Jurkat, Clone E6-1 (cell line): Measurements from ENCODE around the gene NR2F1-AS1.
"Not testable (repeated sequence)": the region's sequence is repeated elsewhere in the genome, so short reads cannot be mapped to it uniquely, and the experiment has no call there.

Source experiments
- DNase-seq: peaks from one replicate; pipeline ENCODE4 v3.0.0-alpha.2; 2011; ENCODE audit warnings: low read depth, low spot score
- H3K4me3 ChIP-seq: 2 replicates; pipeline ENCODE4 v1.5.1; 2011; ENCODE audit warnings: mild to moderate bottlenecking, low read length, control low read depth, moderate library complexity

Gene NR2F1-AS1

GRCh38 chr5:93462916-93463315 lies 118.1 kb downstream of the NR2F1-AS1 start:
- no peak overlapping the region for H3K4me3 ChIP-seq
- no peak for DNase-seq

GRCh38 chr5:93461756-93462155 lies 119.3 kb downstream of the NR2F1-AS1 start:
- no peak overlapping the region for H3K4me3 ChIP-seq
- no peak for DNase-seq

- no peak for DNase-seq
- no peak overlapping the region for H3K4me3 ChIP-seq
Measured at GRCh38 chr5:93460286-93460685, 120.7 kb downstream of the NR2F1-AS1 start.

GRCh38 chr5:93456796-93457195 lies 124.2 kb downstream of the NR2F1-AS1 start:
- not testable (repeated sequence) for DNase-seq, H3K4me3 ChIP-seq

GRCh38 chr5:93454896-93455295 lies 126.1 kb downstream of the NR2F1-AS1 start:
- DNase-seq = no peak

GRCh38 chr5:93452255-93452654 lies 128.8 kb downstream of the NR2F1-AS1 start:
- DNase-seq = no peak
- no peak overlapping the region for H3K4me3 ChIP-seq

More at GRCh38 chr5:93454896-93455295, 126.1 kb downstream of the NR2F1-AS1 start:
- no peak overlapping the region for H3K4me3 ChIP-seq

- H3K4me3 ChIP-seq = no peak overlapping the region
- DNase-seq = no peak
Measured at GRCh38 chr5:93438124-93438523, 142.9 kb downstream of the NR2F1-AS1 start.

GRCh38 chr5:93436083-93436482 lies 144.9 kb downstream of the NR2F1-AS1 start:
- no peak overlapping the region for H3K4me3 ChIP-seq
- DNase-seq = no peak

- no peak for DNase-seq
- H3K4me3 ChIP-seq = no peak overlapping the region
Measured at GRCh38 chr5:93433422-93433821, 147.6 kb downstream of the NR2F1-AS1 start.

GRCh38 chr5:93431250-93431649 lies 149.8 kb downstream of the NR2F1-AS1 start:
- H3K4me3 ChIP-seq = no peak overlapping the region
- DNase-seq = no peak

- H3K4me3 ChIP-seq = no peak overlapping the region
- DNase-seq = no peak
Measured at GRCh38 chr5:93430673-93431199, 150.3 kb downstream of the NR2F1-AS1 start.

- no peak overlapping the region for H3K4me3 ChIP-seq
- DNase-seq = no peak
Measured at GRCh38 chr5:93430118-93430517, 150.9 kb downstream of the NR2F1-AS1 start.

- H3K4me3 ChIP-seq = no peak overlapping the region
Measured at GRCh38 chr5:93428868-93429267, 152.2 kb downstream of the NR2F1-AS1 start.

GRCh38 chr5:93427316-93427715 lies 153.7 kb downstream of the NR2F1-AS1 start:
- no peak for DNase-seq
- no peak overlapping the region for H3K4me3 ChIP-seq

More at GRCh38 chr5:93428868-93429267, 152.2 kb downstream of the NR2F1-AS1 start:
- DNase-seq = no peak

GRCh38 chr5:93425096-93425495 lies 155.9 kb downstream of the NR2F1-AS1 start:
- DNase-seq = no peak
- H3K4me3 ChIP-seq = no peak overlapping the region

- DNase-seq = no peak
- H3K4me3 ChIP-seq = no peak overlapping the region
Measured at GRCh38 chr5:93423300-93423699, 157.7 kb downstream of the NR2F1-AS1 start.

GRCh38 chr5:93422652-93423280 lies 158.3 kb downstream of the NR2F1-AS1 start:
- DNase-seq = no peak

GRCh38 chr5:93421987-93422401 lies 159.0 kb downstream of the NR2F1-AS1 start:
- DNase-seq = no peak
- H3K4me3 ChIP-seq = no peak overlapping the region

More at GRCh38 chr5:93422652-93423280, 158.3 kb downstream of the NR2F1-AS1 start:
- no peak overlapping the region for H3K4me3 ChIP-seq

GRCh38 chr5:93421468-93421867 lies 159.6 kb downstream of the NR2F1-AS1 start:
- H3K4me3 ChIP-seq = no peak overlapping the region
- DNase-seq = no peak

- no peak for DNase-seq
- no peak overlapping the region for H3K4me3 ChIP-seq
Measured at GRCh38 chr5:93417490-93417889, 163.5 kb downstream of the NR2F1-AS1 start.

GRCh38 chr5:93415819-93416218 lies 165.2 kb downstream of the NR2F1-AS1 start:
- H3K4me3 ChIP-seq = no peak overlapping the region
- no peak for DNase-seq
